Measurements from ENCODE around the gene IL17C. TPM values are rescaled to one million over a fixed set of nuclear protein-coding genes. Genes with fewer than 3 reads are reported as not detected.
"Not testable (repeated sequence)": the region's sequence is repeated elsewhere in the genome, so short reads cannot be mapped to it uniquely, and the experiment has no call there.

Gene IL17C
- total RNA-seq, 1 donor from 2014 or later, result not detected

- Histone ChIP-seq H3K9me3 (no peaks in the 10 kb centered on the region), H3K4me3 (no peak overlapping the region), H3K27ac (no peak overlapping the region), H3K27me3 (no peaks in the 10 kb centered on the region), H3K4me1 (no peaks in the 10 kb centered on the region), H3K36me3 (peaks cover 41 to 81% of the 10 kb centered on the region in 2 donors)
- no peak for DNase-seq (ENCODE audit: low spot score in 2 of 2)
- intact Hi-C loops (cut with DNase I), result no loop called here
- TF ChIP-seq CTCF (IDR thresholded peaks at IDR 0.05), result no peak
These were observed 36.3 kb upstream of the IL17C start for GRCh38 chr16:88602091-88602490.

- no peaks in the 10 kb centered on the region for H3K4me1 ChIP-seq
- no peaks in the 10 kb centered on the region for H3K9me3 ChIP-seq
- no peak overlapping the region for H3K27ac ChIP-seq
- no peak for TF ChIP-seq CTCF (IDR thresholded peaks at IDR 0.05)
- H3K4me3 ChIP-seq, result no peak overlapping the region
- no peaks in the 10 kb centered on the region for H3K27me3 ChIP-seq
- no peak for DNase-seq (ENCODE audit: low spot score in 2 of 2)
- H3K36me3 ChIP-seq, result peaks cover 39 to 82% of the 10 kb centered on the region in 2 donors
- intact Hi-C loops (cut with DNase I), result no loop called here
These were observed 32.9 kb upstream of the IL17C start for GRCh38 chr16:88605186-88606147.

- intact Hi-C loops (cut with DNase I), result no loop called here
- Histone ChIP-seq H3K27ac (no peak overlapping the region), H3K27me3 (no peaks in the 10 kb centered on the region), H3K4me1 (no peaks in the 10 kb centered on the region), H3K9me3 (no peaks in the 10 kb centered on the region), H3K36me3 (peaks cover 39 to 82% of the 10 kb centered on the region in 2 donors), H3K4me3 (no peak overlapping the region)
- TF ChIP-seq CTCF (IDR thresholded peaks at IDR 0.05), result no peak
- no peak for DNase-seq (ENCODE audit: low spot score in 2 of 2)
These were observed 32.1 kb upstream of the IL17C start for GRCh38 chr16:88606148-88606757.

GRCh38 chr16:88608076-88608475, 30.3 kb upstream of the IL17C start:
- no peak overlapping the region for H3K27ac ChIP-seq
- DNase-seq (ENCODE audit: low spot score in 2 of 2), result no peak
- H3K9me3 ChIP-seq, result no peaks in the 10 kb centered on the region
- H3K36me3 ChIP-seq, result peaks cover 37 to 74% of the 10 kb centered on the region in 2 donors
- no peaks in the 10 kb centered on the region for H3K27me3 ChIP-seq
- no peaks in the 10 kb centered on the region for H3K4me1 ChIP-seq
- TF ChIP-seq CTCF (IDR thresholded peaks at IDR 0.05), result no peak
- intact Hi-C loops (cut with DNase I), result no loop called here
- no peak overlapping the region for H3K4me3 ChIP-seq

GRCh38 chr16:88609426-88609825, 28.9 kb upstream of the IL17C start:
- intact Hi-C loops (cut with DNase I); H3K4me3 ChIP-seq; H3K4me1 ChIP-seq; H3K27ac ChIP-seq; DNase-seq (ENCODE audit: low spot score in 2 of 2); H3K9me3 ChIP-seq; H3K27me3 ChIP-seq: not testable (repeated sequence)
- H3K36me3 ChIP-seq, result peaks cover 42 to 68% of the 10 kb centered on the region in 2 donors

GRCh38 chr16:88610080-88610479, 28.3 kb upstream of the IL17C start:
- Histone ChIP-seq H3K9me3 (no peaks in the 10 kb centered on the region), H3K4me3 (no peak overlapping the region), H3K36me3 (peaks cover 41 to 61% of the 10 kb centered on the region in 2 donors), H3K4me1 (no peaks in the 10 kb centered on the region), H3K27ac (no peak overlapping the region), H3K27me3 (no peaks in the 10 kb centered on the region)
- DNase-seq (ENCODE audit: low spot score in 2 of 2), result no peak
- TF ChIP-seq CTCF (IDR thresholded peaks at IDR 0.05), result no peak
- intact Hi-C loops (cut with DNase I), result no loop called here

All from ascending aorta (tissue), 2 donors.